SU-DHL-6 (cell line): ENCODE measurements around the gene MAP6D1.

Experiments
- H2AFZ ChIP-seq: fragments of 200-600 bp; sonication (generic); 2 replicates; pipeline ENCODE4 v1.6.1; 2014; ENCODE audit warnings: low read depth, mild to moderate bottlenecking, moderate library complexity, mixed read lengths, antibody characterized with exemption, low read length; ENCODE audit not compliant: severe bottlenecking
- H3F3A ChIP-seq: fragments of 200-600 bp; shearing (Covaris generic); 2 replicates; pipeline ENCODE4 v1.6.0; 2016; ENCODE audit warnings: antibody characterized with exemption, mild to moderate bottlenecking; ENCODE audit not compliant: insufficient read depth
- H3K27ac ChIP-seq: fragments of 200-600 bp; sonication (generic); 2 replicates; pipeline ENCODE4 v1.5.1; 2016; ENCODE audit warnings: low read depth, mild to moderate bottlenecking, low read length, moderate library complexity, mixed read lengths
- H3K27me3 ChIP-seq: fragments of 200-600 bp; sonication (generic), shearing (Covaris generic); 2 replicates; pipeline ENCODE4 v1.6.0; 2014; ENCODE audit warnings: mild to moderate bottlenecking, low read length
- H3K36me3 ChIP-seq: fragments of 200-600 bp; sonication (generic); 2 replicates; pipeline ENCODE4 v1.6.1; 2014; ENCODE audit warnings: mild to moderate bottlenecking, low read length, mixed read lengths
- H3K4me2 ChIP-seq: fragments of 300-600, 200-600 bp; shearing (Covaris generic), sonication (generic); 2 replicates; pipeline ENCODE4 v1.6.0; 2014; ENCODE audit warnings: low read length, low read depth, mild to moderate bottlenecking; ENCODE audit not compliant: poor library complexity, severe bottlenecking
- H3K4me3 ChIP-seq: fragments of 200-600 bp; sonication (generic); 2 replicates; pipeline ENCODE4 v1.5.1; 2014; ENCODE audit warnings: antibody characterized with exemption, low read length, mild to moderate bottlenecking, mixed read lengths; ENCODE audit not compliant: insufficient read depth, poor library complexity, severe bottlenecking
- H3K79me2 ChIP-seq: fragments of 200-600 bp; sonication (generic); 2 replicates; pipeline ENCODE4 v1.6.1; 2014; ENCODE audit warnings: mild to moderate bottlenecking, low read length, moderate library complexity; ENCODE audit not compliant: insufficient read depth
- H3K9ac ChIP-seq: fragments of 200-600 bp; sonication (generic); 2 replicates; pipeline ENCODE4 v1.7.0; 2014; ENCODE audit warnings: mild to moderate bottlenecking, low read length
- H3K9me2 ChIP-seq: fragments of 200-600 bp; sonication (generic); replicated peaks from 2 replicates; pipeline ENCODE4 v1.6.1; 2014; ENCODE audit warnings: low read length; ENCODE audit not compliant: insufficient read depth
- H3K9me3 ChIP-seq: fragments of 200-600 bp; sonication (generic); 2 replicates; pipeline ENCODE4 v1.6.1; 2014; ENCODE audit warnings: low read length, mixed read lengths; ENCODE audit not compliant: insufficient read depth
- H4K20me1 ChIP-seq: fragments of 200-600 bp; sonication (generic); 2 replicates; pipeline ENCODE4 v1.6.1; 2014; ENCODE audit warnings: low read depth, mild to moderate bottlenecking, antibody characterized with exemption, low read length, moderate library complexity, mixed read lengths
- EZH2phosphoT487 ChIP-seq: fragments of 200-600 bp; sonication (generic), shearing (Covaris generic); conservative IDR thresholded peaks from 2 replicates; pipeline ENCODE4 v1.6.1; 2018; ENCODE audit warnings: mild to moderate bottlenecking, antibody characterized with exemption, low read length, moderate library complexity, mixed read lengths
- TF ChIP-seq, protein P1 (sequence below): fragments of 200-600 bp; sonication (generic); IDR thresholded peaks from one replicate; pipeline ENCODE4 v1.5.1; 2017; ENCODE audit warnings: antibody characterized with exemption, mild to moderate bottlenecking, low read length, moderate library complexity; ENCODE audit not compliant: insufficient read depth, poor library complexity, severe bottlenecking

MAP6D1 gene

GRCh38 chr3:183766745-183767606 is 58.4 kb downstream of the MAP6D1 start:
- Histone ChIP-seq H3K27me3 (no peaks in the 10 kb centered on the region), H2AFZ (no peak overlapping the region), H3F3A (peaks cover 19% of the 10 kb centered on the region), H3K36me3 (peaks cover 21% of the 10 kb centered on the region; the same call in 1 of the 2 replicates), H3K9me2 (no peaks in the 10 kb centered on the region), H3K4me3 (no peak overlapping the region), H3K4me2 (no peak overlapping the region), H3K9ac (no peak overlapping the region), H3K79me2 (no peaks in the 10 kb centered on the region), H4K20me1 (no peaks in the 10 kb centered on the region), H3K27ac (no peak overlapping the region), H3K9me3 (no peaks in the 10 kb centered on the region)
- no peak for TF ChIP-seq EZH2phosphoT487
- TF ChIP-seq, protein P1, sequence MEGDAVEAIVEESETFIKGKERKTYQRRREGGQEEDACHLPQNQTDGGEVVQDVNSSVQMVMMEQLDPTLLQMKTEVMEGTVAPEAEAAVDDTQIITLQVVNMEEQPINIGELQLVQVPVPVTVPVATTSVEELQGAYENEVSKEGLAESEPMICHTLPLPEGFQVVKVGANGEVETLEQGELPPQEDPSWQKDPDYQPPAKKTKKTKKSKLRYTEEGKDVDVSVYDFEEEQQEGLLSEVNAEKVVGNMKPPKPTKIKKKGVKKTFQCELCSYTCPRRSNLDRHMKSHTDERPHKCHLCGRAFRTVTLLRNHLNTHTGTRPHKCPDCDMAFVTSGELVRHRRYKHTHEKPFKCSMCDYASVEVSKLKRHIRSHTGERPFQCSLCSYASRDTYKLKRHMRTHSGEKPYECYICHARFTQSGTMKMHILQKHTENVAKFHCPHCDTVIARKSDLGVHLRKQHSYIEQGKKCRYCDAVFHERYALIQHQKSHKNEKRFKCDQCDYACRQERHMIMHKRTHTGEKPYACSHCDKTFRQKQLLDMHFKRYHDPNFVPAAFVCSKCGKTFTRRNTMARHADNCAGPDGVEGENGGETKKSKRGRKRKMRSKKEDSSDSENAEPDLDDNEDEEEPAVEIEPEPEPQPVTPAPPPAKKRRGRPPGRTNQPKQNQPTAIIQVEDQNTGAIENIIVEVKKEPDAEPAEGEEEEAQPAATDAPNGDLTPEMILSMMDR = peak; percentile 27

DNA sequence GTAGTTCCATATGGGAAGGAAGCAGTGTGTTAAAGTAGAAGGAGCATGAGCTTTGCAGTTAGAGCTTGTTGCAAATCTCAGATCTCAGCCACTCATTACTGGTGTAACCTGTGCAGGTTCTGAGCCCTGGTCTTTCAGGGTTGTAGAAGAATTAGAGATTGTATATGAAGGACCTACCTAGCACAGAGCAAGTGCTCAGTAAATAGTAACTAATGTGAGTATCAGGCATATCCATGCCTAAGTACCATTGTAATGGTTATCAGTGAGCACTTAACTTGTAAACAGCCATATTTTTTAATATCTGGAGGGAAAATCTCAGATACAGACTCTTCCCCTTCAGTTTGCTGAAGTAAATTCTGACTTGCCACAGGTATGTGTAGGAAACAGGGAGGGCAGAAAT is 59.3 kb downstream of the MAP6D1 start:
- Histone ChIP-seq H3K36me3 (peaks cover 28% of the 10 kb centered on the region), H3K9me2 (no peaks in the 10 kb centered on the region), H3K9me3 (no peaks in the 10 kb centered on the region), H3F3A (peaks cover 19% of the 10 kb centered on the region), H3K4me3 (no peak overlapping the region), H2AFZ (no peak overlapping the region), H3K27ac (no peak overlapping the region), H3K79me2 (no peaks in the 10 kb centered on the region), H4K20me1 (no peaks in the 10 kb centered on the region), H3K27me3 (no peaks in the 10 kb centered on the region), H3K4me2 (no peak overlapping the region), H3K9ac (no peak overlapping the region)
- TF ChIP-seq, protein P1 = no peak
- no peak for TF ChIP-seq EZH2phosphoT487
